IPS-NIHi7 (cell line): ENCODE measurements around the gene BEND6.

Experiments
- DNase-seq: peaks from one replicate; pipeline ENCODE4 v3.0.0; 2012; ENCODE audit warnings: mixed read lengths; ENCODE audit errors: extremely low spot score

Gene BEND6, protein sequence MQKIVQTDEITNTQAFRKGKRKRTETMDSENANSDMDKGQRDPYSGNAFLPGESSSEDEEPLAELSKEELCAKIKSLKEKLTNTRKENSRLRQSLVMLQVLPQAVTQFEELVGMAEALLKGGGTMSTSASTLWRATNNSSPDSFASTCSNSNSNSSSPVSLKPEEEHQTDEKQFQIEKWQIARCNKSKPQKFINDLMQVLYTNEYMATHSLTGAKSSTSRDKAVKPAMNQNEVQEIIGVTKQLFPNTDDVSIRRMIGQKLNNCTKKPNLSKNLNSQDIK

DNA sequence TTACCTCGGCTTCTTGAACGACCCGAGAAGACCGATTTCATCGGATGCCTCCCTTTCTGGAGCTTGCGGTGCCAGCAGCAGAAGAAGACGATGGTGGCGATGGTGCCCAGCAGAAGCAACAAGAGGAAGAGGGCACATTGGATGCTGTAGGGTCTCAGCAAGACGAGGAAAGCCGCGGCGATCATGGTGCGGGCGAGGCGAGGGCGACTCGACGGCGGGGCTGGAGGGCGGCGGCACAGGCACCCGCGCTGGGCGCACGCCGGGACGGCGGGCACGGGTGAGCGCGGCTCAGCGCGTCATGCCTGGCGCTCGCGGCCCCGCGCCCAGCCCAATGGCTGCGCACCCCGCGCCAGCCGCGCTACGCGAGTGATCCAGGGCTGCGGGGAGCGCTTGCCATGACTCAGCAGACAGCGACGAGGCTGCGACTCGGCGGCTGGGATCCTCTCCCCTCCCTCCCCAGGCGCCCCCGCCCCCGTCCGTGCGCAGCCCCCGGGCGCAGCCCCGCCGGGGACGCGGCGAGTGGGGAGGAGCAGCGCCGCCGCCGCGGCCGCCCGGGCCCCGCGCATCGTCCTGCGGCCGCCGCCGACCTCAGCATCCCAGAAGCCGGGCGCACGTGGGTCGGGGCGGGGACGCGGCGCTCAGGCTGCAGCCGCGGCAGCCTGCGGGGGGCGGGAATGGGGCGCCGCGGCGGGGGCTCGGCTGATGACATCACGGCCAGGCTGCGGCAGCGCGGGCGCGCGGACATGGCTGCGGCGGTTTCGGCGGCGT lies at the start of gene BEND6:
Gene BEND6, plus strand, starts transcription at position 705 of the 768 bp plus-strand sequence. CDS start 26,704 bp downstream, outside the sequence.
- DNase-seq = peak; percentile 78

DNA sequence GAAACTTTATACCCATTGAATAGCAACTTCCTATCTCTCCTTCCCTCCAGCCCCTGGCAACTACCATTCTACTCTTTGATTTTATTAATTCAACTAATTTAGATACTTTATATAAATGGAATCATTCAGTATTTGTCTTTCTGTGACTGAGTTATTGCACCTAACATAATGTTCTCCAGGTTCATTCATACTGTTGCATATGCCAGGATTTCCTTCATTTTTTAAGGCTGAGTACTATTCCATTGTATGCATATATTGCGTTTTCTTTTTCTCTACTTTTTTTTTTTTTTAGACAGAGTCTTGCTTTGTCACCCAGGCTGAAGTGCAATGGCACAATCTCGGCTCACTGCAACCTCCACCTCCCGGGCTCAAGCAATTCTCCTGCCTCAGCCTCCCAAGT lies 49.5 kb upstream of the BEND6 start:
- no peak for DNase-seq

DNA sequence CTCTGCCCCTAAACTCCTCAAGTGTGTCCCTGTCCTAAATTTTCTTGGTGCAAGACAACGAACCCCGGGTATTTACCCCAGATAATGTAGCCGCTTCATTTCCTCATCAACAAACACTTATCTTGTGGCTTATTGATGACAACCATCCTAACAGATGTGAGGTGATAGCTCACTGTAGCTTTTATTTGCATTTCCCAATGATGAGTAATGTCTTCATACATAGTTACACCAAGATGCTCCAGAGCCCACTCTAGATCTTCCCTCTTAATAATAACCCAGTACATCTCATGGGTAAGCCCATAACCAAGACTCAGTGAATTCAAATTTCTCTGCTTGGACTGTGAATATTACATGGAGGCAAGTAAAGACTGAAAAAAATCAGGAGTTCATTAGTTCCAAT lies 48.2 kb upstream of the BEND6 start:
- DNase-seq = no peak

DNA sequence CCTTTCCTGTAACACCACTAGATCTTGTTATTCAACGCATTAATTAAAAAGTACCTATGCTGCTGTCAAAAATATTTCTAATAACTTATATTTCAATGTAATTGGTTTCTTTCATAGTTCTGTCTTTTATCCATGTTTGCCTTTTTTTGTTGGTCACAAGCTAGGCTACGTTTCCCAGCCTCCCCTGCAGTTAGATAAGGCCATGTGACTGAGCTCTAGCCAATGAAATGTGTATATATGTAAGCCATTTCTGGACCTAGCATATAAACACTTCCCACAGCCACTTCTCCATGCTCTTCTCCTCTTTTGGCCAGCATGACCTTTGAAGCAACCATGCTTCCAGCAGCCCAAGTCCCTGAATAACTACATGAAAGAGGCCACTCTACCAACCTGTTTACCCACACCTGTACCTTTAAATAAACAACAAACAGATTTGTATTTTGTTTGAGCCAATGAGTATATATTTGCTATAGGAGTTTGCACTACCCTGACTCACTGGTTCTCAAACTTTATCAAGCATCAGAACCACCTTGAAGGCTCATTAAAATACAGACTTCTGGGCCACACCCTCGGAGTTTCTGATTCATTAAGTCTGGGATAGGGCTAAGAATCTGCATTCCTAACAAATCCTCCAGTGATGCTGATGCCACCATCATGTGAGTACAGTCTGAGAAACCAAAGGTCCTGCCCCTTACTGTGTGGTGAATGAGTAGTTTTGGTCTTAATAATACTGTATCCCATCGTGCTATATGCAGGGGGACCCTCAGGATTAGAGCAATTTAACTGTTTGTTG lies 45.6 kb upstream of the BEND6 start:
- no peak for DNase-seq

DNA sequence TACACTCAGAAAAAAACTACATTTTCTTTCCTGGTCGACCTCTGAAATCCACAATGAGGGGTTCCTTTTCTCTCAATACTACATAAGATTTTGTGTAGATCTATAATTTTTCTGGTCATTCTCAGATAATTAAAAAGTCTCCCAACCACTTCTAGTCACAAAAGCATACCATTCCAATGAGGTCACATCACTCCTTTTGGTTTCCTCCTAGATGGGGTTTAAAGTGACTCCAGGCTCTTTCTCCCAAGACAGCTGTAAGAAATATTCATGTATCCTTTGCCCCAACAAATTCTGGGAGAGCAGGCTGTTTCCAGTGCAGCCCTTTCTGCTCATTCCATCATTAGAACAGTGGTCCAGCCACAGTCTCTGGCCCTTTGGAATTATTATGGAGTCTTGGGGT lies 43.1 kb upstream of the BEND6 start:
- DNase-seq = peak; percentile 28

DNA sequence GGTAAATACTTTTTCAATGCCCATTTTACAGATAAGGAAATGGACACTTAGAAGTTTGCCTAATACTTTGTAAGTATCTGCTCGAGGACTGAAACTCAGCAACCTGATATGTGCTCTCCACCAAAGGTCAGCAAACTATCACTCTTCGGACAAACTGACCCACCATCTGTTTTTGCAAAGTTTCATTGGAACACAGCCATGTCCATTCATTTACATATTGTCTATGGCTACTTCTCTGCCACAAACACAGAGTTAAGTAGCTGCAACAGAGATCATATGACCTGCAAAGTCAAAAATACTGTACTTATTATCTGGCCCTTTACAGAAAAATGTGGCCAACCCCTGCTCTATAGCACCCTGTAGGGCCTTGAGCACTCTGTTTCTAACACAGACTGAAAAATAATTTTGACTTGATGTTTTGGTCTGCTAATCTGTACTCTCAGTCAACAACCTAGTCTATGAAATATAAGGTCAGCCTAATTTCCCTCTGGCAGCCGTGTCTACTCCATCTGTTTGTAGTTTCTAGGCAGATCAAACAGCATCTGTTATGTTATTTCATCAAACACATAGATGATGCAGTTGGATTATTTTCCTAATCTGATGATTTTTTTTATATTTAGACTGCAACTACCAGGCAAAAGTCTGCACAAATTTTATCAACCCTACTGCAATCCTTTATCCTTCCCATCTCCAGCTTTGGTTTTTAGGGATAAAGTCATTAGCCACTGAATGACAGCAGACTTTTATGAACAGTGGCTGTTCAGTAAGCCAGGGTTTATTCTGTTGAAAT lies 41.4 kb upstream of the BEND6 start:
- no peak for DNase-seq

DNA sequence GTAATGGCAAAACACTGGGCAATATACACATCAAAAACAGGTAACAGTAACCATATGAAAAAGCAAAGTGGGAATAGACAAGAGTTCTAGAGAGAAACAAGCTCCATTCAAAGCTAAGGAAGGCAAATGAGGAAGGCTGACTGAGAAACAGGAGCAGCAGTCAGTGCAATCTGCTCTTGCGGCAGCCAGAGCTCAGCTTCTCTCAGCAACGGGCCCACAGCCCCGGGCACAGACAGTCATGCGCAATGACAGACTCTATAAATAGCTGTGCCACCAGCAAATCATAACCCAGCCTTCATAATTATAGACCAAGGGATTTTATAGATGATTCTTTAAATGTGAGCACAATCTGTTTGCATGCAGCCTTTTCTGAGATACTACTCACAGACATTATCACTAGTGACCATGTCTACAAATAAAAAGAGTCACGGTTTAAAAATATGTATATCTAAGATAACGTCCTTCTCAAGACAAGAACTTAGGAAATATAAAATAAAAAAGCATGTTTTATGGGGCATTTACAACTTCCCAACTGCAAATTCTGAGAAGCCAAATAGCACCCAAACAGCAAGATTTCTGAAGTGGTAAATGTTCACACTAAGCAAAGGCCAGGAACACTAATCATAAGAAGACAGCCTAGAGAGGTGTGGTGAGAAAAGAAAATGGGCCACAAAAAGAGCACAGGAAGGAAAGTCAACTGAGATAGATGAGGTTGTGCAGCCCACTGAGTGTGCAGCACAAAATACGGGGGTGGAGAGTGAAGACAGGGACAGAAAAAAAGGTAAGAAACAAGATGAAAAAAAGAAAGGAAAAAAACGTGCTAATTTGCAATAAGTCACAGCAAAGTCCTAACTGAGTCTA lies 39.9 kb upstream of the BEND6 start:
- DNase-seq = no peak

DNA sequence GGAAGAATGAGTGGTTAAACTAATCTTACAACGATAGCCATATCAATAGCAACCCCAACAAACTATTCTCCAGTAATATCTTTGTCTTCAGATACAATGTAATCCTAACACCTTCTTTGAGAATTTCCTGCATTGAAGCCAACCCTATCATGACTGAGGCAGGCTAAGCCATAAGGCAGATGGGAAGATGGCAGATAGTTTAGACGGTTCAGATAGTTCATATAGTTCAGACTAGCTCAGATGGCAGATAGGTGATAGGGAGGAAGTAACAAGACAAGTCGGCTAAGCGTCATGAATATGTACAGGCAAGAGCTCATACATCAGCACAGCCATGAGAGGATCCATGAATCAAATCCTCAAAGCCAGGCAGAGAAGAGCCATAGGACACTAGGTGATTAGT lies 39.1 kb upstream of the BEND6 start:
- DNase-seq = no peak

DNA sequence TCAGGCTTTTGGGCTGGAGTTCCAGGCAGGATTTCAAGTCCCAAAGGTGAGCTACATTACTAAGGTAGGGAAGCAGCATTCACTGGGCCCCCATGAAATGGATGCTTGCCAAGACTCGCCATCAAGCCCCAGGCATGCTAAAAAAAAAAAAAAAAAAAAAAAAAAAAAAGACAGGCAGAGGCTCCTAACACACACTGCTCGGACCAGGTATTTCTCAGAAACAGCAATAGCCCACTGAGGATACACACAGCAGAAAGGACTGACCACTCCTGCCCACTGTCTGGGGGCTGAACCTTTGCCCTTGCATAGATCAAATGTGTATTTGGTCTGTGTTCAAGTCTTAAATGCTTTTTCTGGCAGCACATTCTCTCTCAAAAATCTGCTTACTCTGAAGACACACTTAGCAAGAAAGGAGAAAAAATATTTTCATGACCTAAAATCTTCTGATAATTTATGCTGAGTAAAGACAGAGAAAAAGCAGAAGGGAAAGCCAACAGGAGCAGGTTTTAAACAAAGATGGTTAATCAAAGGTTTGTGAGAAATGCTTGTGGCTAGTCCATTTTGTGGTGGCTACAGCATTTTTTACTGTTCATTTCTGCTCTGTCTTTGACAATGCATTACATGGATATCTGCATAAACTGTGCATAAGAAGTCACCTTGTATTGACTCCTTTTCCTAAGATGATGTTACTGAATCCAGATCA lies 37.9 kb upstream of the BEND6 start:
- DNase-seq = no peak

DNA sequence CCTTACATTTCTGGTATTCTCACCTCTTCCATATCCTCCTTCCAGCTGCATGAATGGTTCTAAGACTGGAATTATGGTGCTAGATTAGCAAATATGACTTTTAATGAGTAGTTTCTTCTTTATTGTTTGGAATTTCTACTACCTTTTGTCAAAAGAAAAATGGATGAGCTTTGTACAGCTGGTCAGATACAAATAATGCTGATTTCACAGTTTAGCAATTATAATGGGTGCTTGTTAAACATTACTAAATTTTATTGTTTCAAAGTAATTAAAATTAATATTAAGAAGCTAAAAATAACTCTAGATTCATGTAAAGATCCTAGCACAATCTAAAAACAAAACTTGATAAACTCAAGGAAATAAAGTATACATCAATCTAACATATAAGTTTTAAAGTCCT lies 32.3 kb upstream of the BEND6 start:
- no peak for DNase-seq

DNA sequence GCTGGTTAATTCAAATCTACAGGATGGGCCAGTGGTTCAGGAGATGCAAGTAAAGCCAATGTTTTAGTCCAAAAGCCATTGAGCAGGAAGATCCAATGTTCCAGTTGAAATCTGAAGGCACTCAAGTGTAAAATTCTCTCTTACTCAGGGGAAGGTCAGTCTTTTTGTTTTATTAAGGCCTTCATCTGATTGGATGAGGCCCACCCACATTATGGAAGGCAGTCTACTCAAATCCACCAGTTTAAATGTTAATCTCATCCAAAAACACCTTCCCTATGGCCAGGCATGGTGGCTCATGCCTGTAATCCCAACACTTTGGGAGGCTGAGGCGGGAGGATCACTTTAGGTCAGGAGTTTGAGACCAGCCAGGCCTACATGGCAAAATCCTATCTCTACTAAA lies 31.3 kb upstream of the BEND6 start:
- no peak for DNase-seq

DNA sequence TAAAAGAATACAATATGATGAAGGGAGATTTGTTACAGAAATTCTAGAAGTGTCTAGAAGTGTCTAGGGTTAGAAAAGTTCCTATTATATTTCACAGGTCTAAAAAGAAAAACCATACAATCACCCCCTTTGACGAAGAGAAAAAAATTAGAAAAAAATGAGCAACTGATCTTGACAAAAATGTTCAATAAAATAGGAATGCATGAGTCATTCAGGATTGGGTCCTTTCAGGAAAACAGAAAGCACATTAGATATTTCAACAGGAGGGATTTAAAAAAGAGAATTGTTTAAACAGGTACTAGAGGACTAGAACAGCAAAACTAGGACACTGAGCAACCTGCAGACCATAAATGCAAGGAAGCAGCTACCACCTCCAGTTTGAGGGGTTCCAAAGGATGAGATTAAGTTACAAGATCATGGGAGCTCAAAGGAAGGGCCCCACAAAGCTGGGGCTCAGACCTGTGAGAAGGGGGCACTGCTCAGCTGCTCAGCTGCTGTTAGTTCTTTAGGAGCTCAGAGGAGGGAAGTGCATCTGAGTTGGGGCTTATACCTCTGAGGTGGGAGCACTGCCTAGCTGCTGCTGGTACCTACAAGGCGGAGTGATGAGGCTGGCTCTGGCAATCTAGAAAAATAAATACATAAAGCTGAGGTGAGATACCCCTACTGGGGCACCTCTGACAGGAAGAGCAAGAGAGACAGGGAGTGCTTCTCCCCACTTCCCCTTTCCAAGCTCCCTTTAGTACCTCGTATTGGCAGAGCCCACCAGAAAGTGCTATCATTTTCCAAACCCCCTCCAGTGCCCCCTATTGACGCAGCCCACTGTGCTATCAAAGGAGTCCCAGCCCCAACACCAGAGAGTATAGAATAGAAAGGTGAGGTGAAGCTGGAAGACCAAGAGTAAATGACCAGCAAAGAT lies 27.1 kb upstream of the BEND6 start:
- DNase-seq = peak; percentile 16

DNA sequence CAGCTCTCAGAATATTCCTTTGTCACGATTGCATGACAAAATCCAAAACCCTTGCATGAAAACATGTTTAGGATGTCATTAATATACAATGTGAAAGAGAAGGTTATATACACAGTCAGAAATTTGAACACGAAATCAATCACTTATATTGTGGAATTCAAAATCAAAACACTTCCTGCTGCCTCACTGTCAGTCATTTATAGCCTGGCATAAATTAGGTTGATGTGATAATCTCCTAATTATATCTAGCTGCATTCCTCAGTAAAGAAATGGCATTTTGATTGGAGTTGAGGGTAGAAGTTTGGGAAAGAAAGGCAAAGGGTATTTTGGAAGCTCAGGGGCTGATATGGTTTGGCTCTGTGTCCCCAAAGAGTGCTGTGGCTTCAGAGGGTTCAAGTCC lies 24.1 kb upstream of the BEND6 start:
- DNase-seq = no peak

DNA sequence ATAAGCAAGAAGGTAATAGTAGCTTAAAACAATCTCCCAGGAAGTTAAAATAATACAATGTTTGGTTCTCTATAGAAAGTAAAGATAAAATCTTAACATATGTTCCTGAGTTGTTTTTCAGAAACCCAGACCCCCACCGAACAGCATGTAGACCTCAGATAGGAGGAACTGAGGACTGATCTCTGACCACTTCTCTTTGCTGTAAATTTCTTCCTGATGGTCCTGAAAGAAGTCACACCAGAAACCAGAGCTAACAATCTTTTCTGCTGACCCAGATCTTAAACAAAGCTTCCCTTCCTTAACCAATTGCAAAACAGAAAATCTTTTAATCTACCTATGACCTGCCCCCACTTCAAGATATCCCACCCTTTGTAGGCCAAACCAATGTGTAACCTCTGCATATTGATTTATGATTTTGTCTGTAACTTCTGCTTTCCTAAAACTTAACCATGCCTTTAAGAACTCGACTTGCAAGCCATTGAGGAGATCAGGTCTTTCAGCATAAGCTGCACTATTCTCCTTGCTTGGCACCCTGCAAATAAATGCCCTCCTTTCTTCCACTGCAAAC lies 21.9 kb upstream of the BEND6 start:
- DNase-seq = no peak

DNA sequence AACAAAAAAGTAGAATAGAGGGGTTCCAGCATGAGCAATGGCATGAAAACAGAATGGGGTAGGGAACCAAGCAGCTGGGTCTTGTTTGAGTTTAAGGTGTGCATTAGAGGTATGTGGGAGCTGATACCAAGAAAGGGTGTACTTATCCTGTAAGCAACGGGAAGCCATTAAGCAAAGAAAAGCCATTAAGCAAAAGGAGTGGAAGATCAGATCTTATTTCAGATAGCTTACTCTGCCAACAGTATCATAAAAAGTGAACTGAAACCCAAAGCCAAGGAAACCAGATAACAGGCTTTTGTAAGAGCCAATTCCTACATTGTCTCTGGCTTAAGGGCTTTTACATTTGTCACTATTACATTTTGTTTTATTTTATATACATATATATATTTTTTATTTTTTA lies 21.3 kb upstream of the BEND6 start:
- DNase-seq = no peak

DNA sequence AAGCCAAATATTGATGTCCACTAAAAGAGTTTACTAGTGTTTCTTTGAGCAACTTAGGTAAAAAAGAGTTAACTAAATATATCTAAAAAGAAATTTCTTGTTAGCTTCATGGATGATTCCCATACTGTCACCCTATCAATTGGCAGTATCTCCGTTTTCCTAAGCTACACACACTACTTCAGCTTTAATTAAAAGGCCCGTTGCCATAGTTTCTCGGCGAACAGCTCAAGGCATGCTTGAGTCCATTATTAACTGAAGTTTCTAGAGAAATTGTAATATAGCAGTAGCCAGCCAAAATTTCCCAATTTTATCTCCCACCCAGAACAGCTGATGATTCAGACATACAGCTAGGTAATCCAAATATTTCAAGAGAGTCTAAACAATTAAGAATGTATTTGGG lies 20.0 kb upstream of the BEND6 start:
- no peak for DNase-seq

DNA sequence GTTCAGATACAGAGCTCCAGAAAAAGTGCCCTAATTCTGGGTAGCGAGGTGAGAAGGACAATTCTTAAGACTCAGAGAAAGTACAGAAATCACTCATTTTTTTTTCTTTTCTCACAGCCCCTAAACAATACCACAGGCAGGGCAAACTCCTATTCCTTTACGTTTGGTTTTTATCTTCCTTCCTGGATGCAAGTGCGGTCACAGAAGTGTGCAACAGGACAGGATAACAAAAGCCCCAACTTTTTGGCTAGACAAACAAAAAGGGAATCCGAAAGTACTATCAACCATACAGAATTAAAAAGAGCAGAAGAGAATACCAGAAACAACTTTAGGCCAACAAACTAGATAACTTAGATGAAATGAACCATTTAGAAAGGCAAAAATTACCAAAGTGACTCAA lies 18.4 kb upstream of the BEND6 start:
- no peak for DNase-seq

DNA sequence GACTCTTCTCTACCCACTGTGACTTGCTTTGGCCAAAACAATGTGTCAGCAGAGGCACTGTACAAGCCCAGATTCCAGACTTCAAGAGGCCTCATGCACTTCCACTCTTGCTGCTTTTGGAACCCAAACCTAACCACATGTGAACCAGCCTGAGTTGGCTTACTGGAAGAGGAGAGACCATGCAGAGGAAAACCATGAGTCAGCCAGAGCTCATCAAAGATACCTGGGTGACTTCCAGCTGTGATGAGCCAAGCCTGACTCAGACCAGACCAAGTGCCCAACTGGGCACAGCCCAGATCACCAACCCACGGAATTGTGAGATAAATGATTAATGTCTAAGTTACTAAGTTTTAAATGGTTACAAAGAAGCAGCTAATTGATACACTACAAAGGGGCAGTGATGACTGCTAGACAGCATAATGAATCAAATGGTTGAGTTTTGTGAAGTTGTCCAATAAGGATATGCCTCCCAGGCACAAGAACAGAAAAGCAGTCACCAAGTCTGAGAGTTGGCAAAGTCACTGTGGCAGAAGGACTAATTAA lies 16.2 kb upstream of the BEND6 start:
- peak; percentile 25 for DNase-seq

DNA sequence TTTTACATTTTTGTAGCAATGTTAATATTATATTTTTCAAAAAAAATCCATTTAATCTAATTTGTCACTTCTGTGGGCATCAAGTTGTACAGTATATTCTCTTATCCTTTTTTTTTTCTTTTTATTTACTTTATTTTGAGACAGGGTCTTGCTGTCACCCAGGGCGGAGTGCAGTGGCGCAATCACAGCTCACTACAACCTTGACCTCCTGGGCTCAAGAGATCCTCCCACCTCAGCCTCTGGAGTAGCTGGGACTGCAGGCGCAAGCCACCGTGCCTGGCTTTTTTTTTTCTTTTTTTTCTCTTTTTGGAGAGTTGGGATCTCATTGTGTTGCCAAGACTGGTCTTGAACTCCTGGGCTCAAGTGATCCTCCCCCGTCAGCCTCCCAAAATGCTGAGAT lies 14.4 kb upstream of the BEND6 start:
- DNase-seq = no peak
